HG03469 (cell line): ENCODE measurements around the gene SYT7.
"Not testable (repeated sequence)": the region's sequence is repeated elsewhere in the genome, so short reads cannot be mapped to it uniquely, and the experiment has no call there.

Experiments used
- ATAC-seq: cut with Tn5 transposase; IDR thresholded peaks from one replicate; pipeline ENCODE4 v1.9.1; 2021; ENCODE audit warnings: mild to moderate bottlenecking, moderate library complexity, moderate number of reproducible peaks; ENCODE audit not compliant: unreplicated experiment

Gene SYT7

GRCh38 chr11:61482513-61482912 is 98.4 kb downstream of the SYT7 start:
- no peak for ATAC-seq

GRCh38 chr11:61481806-61482205 is 99.1 kb downstream of the SYT7 start:
- no peak for ATAC-seq

GRCh38 chr11:61480994-61481335 is 99.9 kb downstream of the SYT7 start:
- no peak for ATAC-seq

- ATAC-seq, result no peak
Observed at GRCh38 chr11:61480261-61480993, 100.4 kb downstream of the SYT7 start.

DNA sequence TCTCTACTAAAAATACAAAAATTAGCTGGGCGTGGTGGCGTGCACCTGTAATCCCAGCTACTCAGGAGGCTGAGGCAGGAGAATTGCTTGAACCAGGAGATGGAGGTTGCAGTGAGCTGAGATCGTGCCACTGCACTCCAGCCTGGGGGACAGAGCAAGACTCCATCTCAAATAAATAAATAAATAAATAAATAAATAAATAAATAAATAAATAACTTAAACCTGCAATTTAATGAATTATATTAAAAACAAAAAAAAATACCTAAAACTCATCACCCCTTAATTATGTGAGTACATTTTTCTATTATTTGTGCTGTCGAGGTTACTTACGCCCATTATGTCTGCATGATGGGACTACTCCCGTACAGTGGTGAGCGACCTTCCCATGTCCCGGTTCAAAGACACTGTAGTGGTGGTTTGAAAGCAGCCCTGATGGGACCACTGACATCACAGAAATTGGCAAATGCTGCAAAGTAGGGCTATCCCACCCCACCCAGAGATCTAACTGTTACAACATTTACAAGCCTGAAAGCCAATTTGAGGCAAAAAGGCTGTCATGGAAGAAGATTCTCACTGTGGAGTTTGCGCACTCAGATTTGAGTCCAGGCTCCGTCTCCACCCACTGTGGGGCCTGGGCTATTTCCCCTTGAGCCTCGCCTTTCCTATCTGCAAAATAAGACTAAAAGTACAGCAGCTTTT is 101.4 kb downstream of the SYT7 start:
- not testable (repeated sequence) for ATAC-seq

DNA sequence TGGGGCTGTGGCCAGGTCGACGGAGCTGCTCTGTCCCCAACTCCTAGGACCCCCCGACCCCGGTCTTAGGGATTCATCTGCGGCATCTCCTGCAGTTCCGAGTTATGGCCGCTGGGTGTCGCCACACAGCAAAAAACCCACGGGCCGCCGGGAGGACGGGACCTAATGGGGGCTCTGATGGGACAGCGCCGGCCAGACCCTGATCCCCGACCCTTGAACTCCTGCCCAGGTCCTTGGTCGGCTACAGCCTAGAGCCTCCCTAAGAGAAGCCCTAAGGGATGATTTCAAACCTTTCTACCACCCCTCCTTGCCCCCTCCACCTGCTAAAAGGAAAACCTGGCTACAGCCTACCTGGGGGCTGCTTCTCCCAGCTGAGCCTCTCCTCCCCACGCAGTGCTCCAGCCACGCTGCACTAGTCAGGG is 103.1 kb downstream of the SYT7 start:
- no peak for ATAC-seq

DNA sequence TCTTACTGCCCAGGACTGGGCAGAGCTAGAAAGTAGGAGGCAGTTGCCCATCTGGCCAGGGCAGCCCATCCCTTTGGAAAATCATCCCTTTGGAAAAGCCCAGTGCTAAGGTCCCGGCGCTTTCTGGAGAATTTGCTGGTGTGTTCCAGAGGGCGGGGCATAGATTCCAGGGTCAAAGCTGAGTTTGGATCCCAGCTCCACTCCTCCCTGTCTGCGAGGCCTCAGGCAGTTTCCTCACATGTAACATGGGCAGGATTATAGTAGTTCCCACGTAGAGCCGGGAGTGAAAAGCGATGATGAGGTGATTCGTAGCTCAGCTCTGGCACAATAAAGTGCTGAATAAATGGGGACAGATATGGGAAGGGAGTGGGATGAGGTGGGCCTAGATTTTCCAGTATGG is 103.8 kb downstream of the SYT7 start:
- ATAC-seq, result no peak

DNA sequence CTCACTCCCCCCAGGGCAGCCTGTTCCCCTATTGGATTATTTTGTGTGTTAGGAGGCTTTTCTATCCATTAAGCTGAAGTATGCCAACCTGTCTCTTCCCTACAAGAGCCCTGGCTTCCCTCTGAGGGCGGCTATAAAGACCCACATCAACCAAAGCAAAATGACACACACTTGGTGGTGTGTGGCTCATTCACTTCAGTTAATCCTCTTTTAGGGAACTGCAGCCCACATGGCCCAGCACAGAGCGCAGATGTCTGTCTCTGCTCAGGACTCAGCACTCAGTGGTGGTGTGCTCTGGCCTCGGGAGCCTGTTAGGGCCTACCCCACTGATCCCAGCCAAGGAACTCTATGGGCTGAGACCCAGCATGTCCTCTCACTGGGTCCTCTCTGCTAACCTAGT is 104.5 kb downstream of the SYT7 start:
- no peak for ATAC-seq

DNA sequence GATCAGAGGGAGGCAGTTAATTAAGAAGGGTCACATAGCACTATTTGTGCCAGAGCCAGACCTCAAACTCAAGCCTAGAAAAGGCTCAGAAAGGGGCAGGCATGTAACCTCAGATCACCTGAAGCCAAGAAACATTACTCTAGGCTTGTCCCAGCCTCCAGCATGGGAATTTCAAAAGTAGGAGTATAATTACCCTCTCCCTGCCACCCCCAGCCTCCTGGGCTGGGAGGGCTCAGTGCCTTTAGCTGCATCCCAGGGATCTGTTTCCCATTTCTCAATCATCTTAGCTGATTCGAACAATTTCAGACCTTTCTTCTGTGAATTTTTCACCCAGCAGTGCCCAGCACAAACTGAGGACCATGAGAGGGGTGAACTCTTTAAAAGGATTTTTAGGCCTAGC is 105.4 kb downstream of the SYT7 start:
- no peak for ATAC-seq

DNA sequence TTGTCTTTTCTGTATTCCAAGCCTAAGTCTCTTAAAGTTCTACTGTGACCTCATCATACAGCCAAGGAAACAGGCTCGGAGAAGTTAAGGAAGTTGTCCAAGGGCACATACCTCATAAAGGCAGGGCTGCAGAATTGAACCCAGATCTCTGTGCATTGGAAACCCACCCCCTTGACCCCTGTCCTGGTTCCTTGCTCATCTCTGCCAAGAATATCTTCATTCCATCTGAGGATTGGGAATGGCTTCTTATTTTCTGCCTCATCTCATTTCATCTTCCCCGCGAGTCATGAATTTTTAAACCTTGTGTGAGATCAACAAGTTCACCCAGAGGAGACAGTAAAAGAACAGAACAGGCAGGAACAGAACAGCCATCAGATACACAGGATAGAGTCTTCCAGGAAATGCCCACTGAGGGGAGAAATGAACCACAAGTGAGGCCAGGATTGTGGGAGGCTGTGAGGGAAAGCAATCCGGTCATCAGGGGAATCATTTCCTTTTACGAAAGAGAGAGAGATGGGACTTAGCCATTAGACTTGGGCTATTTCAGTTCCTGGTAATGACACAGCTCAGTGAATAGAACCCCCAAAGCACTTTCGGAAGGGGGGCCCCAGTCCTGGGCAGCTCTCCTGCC is 106.7 kb downstream of the SYT7 start:
- ATAC-seq, result no peak

GRCh38 chr11:61473370-61474012 is 107.4 kb downstream of the SYT7 start:
- ATAC-seq, result no peak

DNA sequence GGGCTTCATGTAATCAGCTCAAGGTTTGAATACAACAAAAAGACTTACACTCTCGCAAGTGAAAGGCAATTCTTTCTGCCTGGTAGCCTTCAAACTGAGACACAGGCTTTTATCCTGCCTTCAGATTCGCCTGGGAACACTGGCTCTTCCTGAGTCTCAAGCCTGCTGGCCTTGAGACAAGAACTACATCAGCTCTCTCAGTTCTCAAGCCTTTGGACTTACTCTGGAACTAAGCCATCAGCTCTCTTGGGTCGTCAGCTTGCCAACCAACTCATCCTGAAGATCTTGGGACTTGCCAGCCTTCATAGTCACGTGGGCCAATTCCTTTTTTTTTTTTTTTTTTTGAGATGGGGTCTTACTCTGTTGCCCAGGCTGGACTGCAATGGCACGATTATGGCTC is 108.0 kb downstream of the SYT7 start:
- no peak for ATAC-seq

GRCh38 chr11:61472282-61472681 is 108.6 kb downstream of the SYT7 start:
- ATAC-seq, result no peak

- ATAC-seq, result no peak
Observed at GRCh38 chr11:61468002-61468401, 112.9 kb downstream of the SYT7 start.

GRCh38 chr11:61467602-61468001 is 113.3 kb downstream of the SYT7 start:
- ATAC-seq, result not testable (repeated sequence)
